Measurements from ENCODE around the gene KAT2B.

GRCh38 chr3:20141316-20141715, 101.1 kb downstream of the KAT2B start:
- no peak for TF ChIP-seq CHD2 (IDR thresholded peaks at IDR 0.05; ENCODE audit: low read length, partially characterized antibody)
- no peak for TF ChIP-seq FOXM1 (IDR thresholded peaks at IDR 0.05; ENCODE audit: low read depth)
- TF ChIP-seq MEF2A (IDR thresholded peaks at IDR 0.05; ENCODE audit: borderline replicate concordance, low read depth), result no peak
- TF ChIP-seq CTCF (IDR thresholded peaks at IDR 0.05), result no peak
- no peak for TF ChIP-seq RAD21 (IDR thresholded peaks at IDR 0.05; ENCODE audit: low read length)
- TF ChIP-seq EP300 (IDR thresholded peaks at IDR 0.05; ENCODE audit: borderline replicate concordance in 1 of 2, low read depth in 1 of 2, low read length in 1 of 2), result no peak
- no peak for TF ChIP-seq NRF1 (IDR thresholded peaks at IDR 0.05; ENCODE audit: low read depth, low read length)
- TF ChIP-seq TAF1 (IDR thresholded peaks at IDR 0.05; ENCODE audit: borderline replicate concordance, low read depth, low read length), result no peak

Data from SK-N-SH (cell line).